Measurements from ENCODE around the gene BRD1.

The BRD1 gene

GRCh38 chr22:49774046-49774445 lies 53.6 kb downstream of the BRD1 start:
- peaks cover 27% of the 10 kb centered on the region for H3K36me3 ChIP-seq (ENCODE audit: control insufficient read depth, low read depth, low read length)
- H3K4me3 ChIP-seq (ENCODE audit: low read length), result no peak overlapping the region
- no peak overlapping the region for H3K9ac ChIP-seq (ENCODE audit: low read length)
- no peaks in the 10 kb centered on the region for H3K27me3 ChIP-seq (ENCODE audit: control insufficient read depth, insufficient read depth, low read length)
- H3K27ac ChIP-seq (ENCODE audit: low read length), result no peak overlapping the region
- no peaks in the 10 kb centered on the region for H3K9me3 ChIP-seq (ENCODE audit: control insufficient read depth, low read depth, low read length)
- H3K4me1 ChIP-seq (ENCODE audit: control insufficient read depth, low read depth, low read length), result no peaks in the 10 kb centered on the region

GRCh38 chr22:49773531-49773930 lies 54.1 kb downstream of the BRD1 start:
- Histone ChIP-seq H3K9me3 (ENCODE audit: control insufficient read depth, low read depth, low read length) (no peaks in the 10 kb centered on the region), H3K9ac (ENCODE audit: low read length) (no peak overlapping the region), H3K4me3 (ENCODE audit: low read length) (no peak overlapping the region), H3K4me1 (ENCODE audit: control insufficient read depth, low read depth, low read length) (no peaks in the 10 kb centered on the region), H3K27me3 (ENCODE audit: control insufficient read depth, insufficient read depth, low read length) (no peaks in the 10 kb centered on the region), H3K36me3 (ENCODE audit: control insufficient read depth, low read depth, low read length) (peaks cover 27% of the 10 kb centered on the region), H3K27ac (ENCODE audit: low read length) (no peak overlapping the region)

DNA sequence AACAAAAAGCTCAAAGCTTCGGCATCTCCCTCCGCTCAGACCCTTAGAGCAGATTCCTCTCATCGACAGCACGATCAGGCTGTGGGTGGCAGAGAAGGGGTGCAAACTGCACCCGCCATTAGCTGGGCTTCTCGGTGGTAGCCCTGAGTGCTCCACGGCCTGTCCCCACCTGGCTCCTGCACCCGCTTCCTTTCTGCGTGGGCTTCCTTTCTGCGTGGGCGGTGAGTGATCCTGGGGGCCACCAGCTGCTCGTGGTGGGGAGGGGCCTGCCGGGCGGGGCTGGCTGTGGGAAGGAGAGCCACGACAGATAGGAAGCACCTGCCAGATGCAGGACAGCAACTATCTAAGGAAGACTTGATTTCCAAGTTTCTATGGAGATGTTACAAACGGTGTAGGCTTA lies 55.0 kb downstream of the BRD1 start:
- Histone ChIP-seq H3K4me3 (ENCODE audit: low read length) (no peak overlapping the region), H3K9me3 (ENCODE audit: control insufficient read depth, low read depth, low read length) (no peaks in the 10 kb centered on the region), H3K27me3 (ENCODE audit: control insufficient read depth, insufficient read depth, low read length) (no peaks in the 10 kb centered on the region), H3K9ac (ENCODE audit: low read length) (no peak overlapping the region), H3K27ac (ENCODE audit: low read length) (no peak overlapping the region), H3K36me3 (ENCODE audit: control insufficient read depth, low read depth, low read length) (peaks cover 20% of the 10 kb centered on the region), H3K4me1 (ENCODE audit: control insufficient read depth, low read depth, low read length) (no peaks in the 10 kb centered on the region)

DNA sequence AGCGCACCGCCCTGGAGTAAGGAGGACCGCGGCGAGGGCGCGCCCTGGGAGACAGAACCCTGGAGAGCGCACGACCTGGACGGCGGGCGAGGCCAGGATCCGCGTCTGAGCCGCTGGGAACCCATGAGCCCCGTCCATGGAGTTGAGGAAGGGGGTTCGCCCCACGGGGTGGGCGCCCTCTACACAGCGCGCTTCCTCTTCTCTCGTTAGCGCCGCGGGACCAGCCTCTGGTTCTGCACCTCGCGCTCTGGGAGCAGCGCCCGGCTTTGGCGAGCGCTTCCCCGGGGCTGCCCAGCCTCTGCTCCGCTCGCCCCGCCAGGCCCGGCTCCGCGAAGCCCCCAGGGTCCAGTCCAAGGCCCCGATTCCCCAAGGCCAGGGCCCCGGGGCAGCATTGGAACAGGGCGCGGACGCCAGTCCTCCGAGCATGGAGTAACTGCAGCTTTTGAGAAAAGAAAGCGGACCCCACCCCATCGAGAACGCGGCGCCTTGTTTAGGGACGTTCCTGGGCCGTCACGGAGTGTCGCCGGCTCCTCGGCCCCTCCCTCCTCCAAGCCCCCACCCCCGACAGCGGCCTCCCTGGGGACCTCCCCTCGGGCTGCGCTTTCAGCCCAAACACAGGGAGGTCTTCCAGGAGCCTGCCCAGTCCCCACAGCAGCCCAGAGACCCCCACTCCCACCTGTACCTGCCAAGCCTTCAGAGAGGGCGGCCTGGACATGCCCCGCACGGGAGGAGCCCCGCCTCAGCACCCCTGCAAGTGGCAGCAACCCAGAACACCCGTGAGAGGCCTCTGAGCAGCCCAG lies 56.2 kb downstream of the BRD1 start:
- Histone ChIP-seq H3K27ac (ENCODE audit: low read length) (no peak overlapping the region), H3K9me3 (ENCODE audit: control insufficient read depth, low read depth, low read length) (no peaks in the 10 kb centered on the region), H3K27me3 (ENCODE audit: control insufficient read depth, insufficient read depth, low read length) (no peaks in the 10 kb centered on the region), H3K4me1 (ENCODE audit: control insufficient read depth, low read depth, low read length) (no peaks in the 10 kb centered on the region), H3K4me3 (ENCODE audit: low read length) (no peak overlapping the region), H3K36me3 (ENCODE audit: control insufficient read depth, low read depth, low read length) (peaks cover 20% of the 10 kb centered on the region), H3K9ac (ENCODE audit: low read length) (no peak overlapping the region)

DNA sequence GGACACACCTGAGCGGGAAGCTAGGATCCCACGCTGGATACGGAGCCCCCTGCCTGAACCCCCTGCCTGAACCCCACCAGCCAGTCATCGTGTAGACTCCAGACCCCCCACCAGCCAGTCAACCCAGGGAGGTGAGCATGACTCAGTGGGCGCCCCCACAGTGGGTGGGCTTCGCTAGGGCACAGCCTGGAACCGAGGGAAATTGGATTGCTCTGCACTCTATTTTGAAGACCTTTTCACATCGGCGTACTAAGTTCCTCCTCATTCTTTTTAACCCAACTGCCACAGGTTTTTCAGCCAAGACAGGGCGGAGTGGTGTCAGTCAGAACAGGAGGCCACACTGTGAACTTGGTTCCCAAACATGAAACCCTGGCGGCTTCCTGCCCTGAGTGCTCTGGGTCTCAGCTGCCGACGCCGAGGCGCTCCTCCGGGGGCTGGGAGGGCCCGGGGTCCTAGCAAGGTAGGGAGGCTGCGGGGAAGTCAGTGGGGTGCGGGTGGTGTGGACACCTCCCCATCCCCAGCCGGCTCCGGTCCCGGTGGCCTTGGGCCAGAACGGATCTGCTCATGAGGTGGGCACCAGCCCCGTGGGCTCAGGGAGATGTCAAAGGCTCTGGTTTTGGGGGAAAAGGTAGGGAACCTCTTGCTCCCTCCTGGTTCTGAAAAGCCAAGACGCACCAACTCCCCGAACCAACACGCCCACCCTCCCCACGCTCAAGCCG lies 57.0 kb downstream of the BRD1 start:
- Histone ChIP-seq H3K4me3 (ENCODE audit: low read length) (no peak overlapping the region), H3K4me1 (ENCODE audit: control insufficient read depth, low read depth, low read length) (no peaks in the 10 kb centered on the region), H3K27ac (ENCODE audit: low read length) (no peak overlapping the region), H3K27me3 (ENCODE audit: control insufficient read depth, insufficient read depth, low read length) (no peaks in the 10 kb centered on the region), H3K36me3 (ENCODE audit: control insufficient read depth, low read depth, low read length) (peaks cover 20% of the 10 kb centered on the region), H3K9ac (ENCODE audit: low read length) (no peak overlapping the region), H3K9me3 (ENCODE audit: control insufficient read depth, low read depth, low read length) (no peaks in the 10 kb centered on the region)

GRCh38 chr22:49769691-49770546 lies 57.8 kb downstream of the BRD1 start:
- no peak overlapping the region for H3K27ac ChIP-seq (ENCODE audit: low read length)
- H3K9ac ChIP-seq (ENCODE audit: low read length), result no peak overlapping the region
- H3K36me3 ChIP-seq (ENCODE audit: control insufficient read depth, low read depth, low read length), result peaks cover 14% of the 10 kb centered on the region

DNA sequence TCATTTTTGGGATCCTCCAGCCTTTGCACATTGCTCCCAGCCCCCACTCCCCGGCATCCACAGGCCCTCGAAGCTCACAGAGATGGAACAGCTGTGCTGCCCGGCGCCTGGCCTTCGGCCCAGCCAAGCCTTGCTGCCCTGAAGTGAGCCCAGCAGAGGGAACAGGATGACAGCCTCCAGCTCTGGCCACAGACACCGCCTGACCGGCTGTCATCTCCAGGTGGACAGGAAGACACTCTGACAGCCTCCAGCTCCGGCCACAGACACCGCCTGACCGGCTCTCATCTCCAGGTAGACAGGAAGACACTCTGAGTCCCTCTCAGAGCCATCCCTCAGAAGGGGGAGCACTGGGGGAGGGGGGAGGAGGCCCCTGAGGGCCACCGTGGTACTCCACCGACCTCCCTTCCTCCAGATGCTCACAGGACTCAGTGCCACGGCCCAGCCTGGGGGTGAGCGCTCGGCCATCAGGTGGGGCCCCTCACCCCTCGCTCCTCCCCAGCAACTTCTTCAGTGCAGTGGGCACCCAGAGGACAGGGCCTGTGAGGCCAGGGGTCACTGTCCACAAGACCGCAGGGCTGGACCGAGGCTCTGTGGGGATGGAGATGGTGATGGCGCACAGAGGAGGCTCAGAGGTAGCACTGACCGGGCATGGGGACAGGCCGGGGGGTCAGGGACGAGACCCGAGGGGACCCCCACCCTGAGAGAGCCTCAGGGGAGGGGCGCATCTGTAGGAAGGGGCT lies 58.6 kb downstream of the BRD1 start:
- no peaks in the 10 kb centered on the region for H3K27me3 ChIP-seq (ENCODE audit: control insufficient read depth, insufficient read depth, low read length)
- H3K9me3 ChIP-seq (ENCODE audit: control insufficient read depth, low read depth, low read length), result no peaks in the 10 kb centered on the region
- peaks cover 9% of the 10 kb centered on the region for H3K36me3 ChIP-seq (ENCODE audit: control insufficient read depth, low read depth, low read length)
- H3K4me3 ChIP-seq (ENCODE audit: low read length), result no peak overlapping the region
- no peak overlapping the region for H3K9ac ChIP-seq (ENCODE audit: low read length)
- H3K4me1 ChIP-seq (ENCODE audit: control insufficient read depth, low read depth, low read length), result no peaks in the 10 kb centered on the region
- no peak overlapping the region for H3K27ac ChIP-seq (ENCODE audit: low read length)

More at GRCh38 chr22:49769691-49770546, 57.8 kb downstream of the BRD1 start:
- Histone ChIP-seq H3K4me1 (ENCODE audit: control insufficient read depth, low read depth, low read length) (no peaks in the 10 kb centered on the region), H3K9me3 (ENCODE audit: control insufficient read depth, low read depth, low read length) (no peaks in the 10 kb centered on the region), H3K4me3 (ENCODE audit: low read length) (no peak overlapping the region), H3K27me3 (ENCODE audit: control insufficient read depth, insufficient read depth, low read length) (no peaks in the 10 kb centered on the region)

- no peak overlapping the region for H3K4me3 ChIP-seq (ENCODE audit: low read length)
- H3K9me3 ChIP-seq (ENCODE audit: control insufficient read depth, low read depth, low read length), result no peaks in the 10 kb centered on the region
- H3K4me1 ChIP-seq (ENCODE audit: control insufficient read depth, low read depth, low read length), result no peaks in the 10 kb centered on the region
- no peaks in the 10 kb centered on the region for H3K27me3 ChIP-seq (ENCODE audit: control insufficient read depth, insufficient read depth, low read length)
- H3K9ac ChIP-seq (ENCODE audit: low read length), result no peak overlapping the region
- H3K36me3 ChIP-seq (ENCODE audit: control insufficient read depth, low read depth, low read length), result peaks cover under 1% of the 10 kb centered on the region
- H3K27ac ChIP-seq (ENCODE audit: low read length), result no peak overlapping the region
These were observed 59.4 kb downstream of the BRD1 start for GRCh38 chr22:49768077-49768910.

DNA sequence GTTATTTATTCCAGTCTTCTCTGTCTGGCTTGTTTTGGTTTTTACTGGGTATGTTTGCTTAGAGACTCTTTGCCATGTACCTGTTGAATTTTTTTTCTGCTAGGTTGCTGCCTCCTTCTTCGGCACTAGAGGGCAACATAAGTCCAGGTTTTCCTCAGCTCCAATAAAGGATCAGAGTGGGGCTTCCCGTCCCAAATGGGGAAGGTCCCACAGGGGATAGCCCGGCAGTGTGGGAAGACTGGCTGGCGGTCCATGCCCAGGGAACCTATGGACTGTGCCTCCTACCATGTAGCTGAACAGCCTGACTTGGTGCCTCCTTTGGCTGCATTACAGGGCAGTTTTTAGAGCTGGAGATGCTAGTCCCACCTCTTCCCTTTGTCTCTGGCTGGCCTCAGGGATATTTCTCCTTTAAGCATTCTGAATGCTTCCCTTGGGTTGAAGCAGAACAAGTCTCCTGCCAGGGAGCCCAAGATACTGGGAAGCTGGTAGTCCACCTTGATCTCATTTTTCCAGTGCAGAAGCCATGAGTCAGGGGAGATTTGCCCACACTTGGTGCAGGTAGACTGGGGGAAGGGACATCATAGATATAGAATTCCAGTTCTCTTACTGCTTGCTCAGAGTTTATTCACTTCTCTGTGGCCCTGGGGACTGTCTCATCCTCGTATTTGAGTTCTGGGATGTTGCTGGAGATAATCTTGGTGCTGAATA lies 60.2 kb downstream of the BRD1 start:
- no peaks in the 10 kb centered on the region for H3K4me1 ChIP-seq (ENCODE audit: control insufficient read depth, low read depth, low read length)
- H3K27ac ChIP-seq (ENCODE audit: low read length), result no peak overlapping the region
- H3K27me3 ChIP-seq (ENCODE audit: control insufficient read depth, insufficient read depth, low read length), result no peaks in the 10 kb centered on the region
- H3K36me3 ChIP-seq (ENCODE audit: control insufficient read depth, low read depth, low read length), result no peaks in the 10 kb centered on the region
- no peak overlapping the region for H3K9ac ChIP-seq (ENCODE audit: low read length)
- no peak overlapping the region for H3K4me3 ChIP-seq (ENCODE audit: low read length)
- no peaks in the 10 kb centered on the region for H3K9me3 ChIP-seq (ENCODE audit: control insufficient read depth, low read depth, low read length)

GRCh38 chr22:49765951-49766350 lies 61.7 kb downstream of the BRD1 start:
- Histone ChIP-seq H3K4me1 (ENCODE audit: control insufficient read depth, low read depth, low read length) (no peaks in the 10 kb centered on the region), H3K27ac (ENCODE audit: low read length) (no peak overlapping the region)

More at GRCh38 chr22:49765951-49766350, 61.7 kb downstream of the BRD1 start:
- Histone ChIP-seq H3K9me3 (ENCODE audit: control insufficient read depth, low read depth, low read length) (no peaks in the 10 kb centered on the region), H3K27me3 (ENCODE audit: control insufficient read depth, insufficient read depth, low read length) (no peaks in the 10 kb centered on the region), H3K36me3 (ENCODE audit: control insufficient read depth, low read depth, low read length) (no peaks in the 10 kb centered on the region), H3K4me3 (ENCODE audit: low read length) (no peak overlapping the region), H3K9ac (ENCODE audit: low read length) (no peak overlapping the region)
